HG02884 (cell line): ENCODE data around the gene AP2B1.
A peak's percentile ranks its signal among the peaks of the same experiment; 100 is the strongest.
"Not testable (repeated sequence)": the region's sequence is repeated elsewhere in the genome, so short reads cannot be mapped to it uniquely, and the experiment has no call there.

ENCODE experiments used
- ATAC-seq: cut with Tn5 transposase; IDR thresholded peaks from one replicate; pipeline ENCODE4 v1.9.1; 2021; ENCODE audit warnings: mild to moderate bottlenecking, moderate library complexity; ENCODE audit not compliant: unreplicated experiment

Gene AP2B1

GRCh38 chr17:35587074-35587961, at the start of gene AP2B1:
Gene AP2B1, plus strand, starts transcription at chr17:35587322. Its CDS starts 6,709 bp downstream, at chr17:35594031.
- ATAC-seq, result peak; percentile 90

- no peak for ATAC-seq
These were observed 49.5 kb upstream of the AP2B1 start, which contains the start of gene SLFN12L for GRCh38 chr17:35537601-35538141. Gene SLFN12L, minus strand, starts transcription at chr17:35537678. Its CDS starts 15,314 bp downstream, at chr17:35522364.

GRCh38 chr17:35539659-35540026, 47.5 kb upstream of the AP2B1 start:
- ATAC-seq, result no peak

GRCh38 chr17:35540589-35541404, 46.3 kb upstream of the AP2B1 start:
- no peak for ATAC-seq

GRCh38 chr17:35541434-35541833, 45.7 kb upstream of the AP2B1 start:
- ATAC-seq, result no peak

GRCh38 chr17:35542990-35543389, 44.1 kb upstream of the AP2B1 start:
- no peak for ATAC-seq

- ATAC-seq, result no peak
These were observed 43.3 kb upstream of the AP2B1 start for GRCh38 chr17:35543856-35544255.

- ATAC-seq, result no peak
These were observed 42.0 kb upstream of the AP2B1 start for GRCh38 chr17:35545150-35545549.

GRCh38 chr17:35546487-35546886, 40.6 kb upstream of the AP2B1 start:
- no peak for ATAC-seq

- ATAC-seq, result no peak
These were observed 38.8 kb upstream of the AP2B1 start for GRCh38 chr17:35548208-35548810.

- no peak for ATAC-seq
These were observed 38.1 kb upstream of the AP2B1 start for GRCh38 chr17:35548978-35549377.

- no peak for ATAC-seq
These were observed 33.8 kb upstream of the AP2B1 start for GRCh38 chr17:35553310-35553709.

- no peak for ATAC-seq
These were observed 32.5 kb upstream of the AP2B1 start for GRCh38 chr17:35554668-35555067.

- ATAC-seq, result no peak
These were observed 31.4 kb upstream of the AP2B1 start for GRCh38 chr17:35555691-35556090.

- ATAC-seq, result no peak
These were observed 29.8 kb upstream of the AP2B1 start for GRCh38 chr17:35557353-35557752.

GRCh38 chr17:35559495-35560210, 27.5 kb upstream of the AP2B1 start:
- no peak for ATAC-seq

- no peak for ATAC-seq
These were observed 26.4 kb upstream of the AP2B1 start, which contains the start of gene SLFN14 for GRCh38 chr17:35560703-35561102. Gene SLFN14, minus strand, starts transcription at chr17:35560819. Its CDS starts 2,757 bp downstream, at chr17:35558062.

GRCh38 chr17:35563181-35563580, 23.9 kb upstream of the AP2B1 start:
- not testable (repeated sequence) for ATAC-seq

GRCh38 chr17:35566968-35567367, 20.2 kb upstream of the AP2B1 start:
- no peak for ATAC-seq

- no peak for ATAC-seq
These were observed 18.6 kb upstream of the AP2B1 start for GRCh38 chr17:35568561-35568960.
